HL-60 (cell line): ENCODE results near the gene IRF8.

Experiments used
- DNase-seq, 2 experiments: peaks; one replicate each; pipeline ENCODE4 v3.0.0-alpha.2; 2010 to 2020; ENCODE audit warnings: low read depth in 1 of 2, low spot score in 1 of 2
- H3K27ac ChIP-seq: fragments of 250-450 bp; sonication (Bioruptor Pico); replicated peaks from 2 replicates; pipeline ENCODE4 v1.5.1; 2020; ENCODE audit warnings: mild to moderate bottlenecking, moderate library complexity
- H3K27me3 ChIP-seq: fragments of 250-450 bp; sonication (Bioruptor Pico); 2 replicates; pipeline ENCODE4 v1.5.1; 2021; ENCODE audit warnings: mild to moderate bottlenecking, moderate library complexity; ENCODE audit not compliant: insufficient read depth, poor library complexity, severe bottlenecking
- H3K4me3 ChIP-seq: replicated peaks from 2 replicates; pipeline ENCODE4 v1.5.1; 2011; ENCODE audit warnings: mild to moderate bottlenecking, control low read depth, low read length; ENCODE audit not compliant: insufficient read depth
- CTCF ChIP-seq: IDR thresholded peaks from one replicate; pipeline ENCODE4 v1.5.1; 2011; ENCODE audit warnings: low read length, control low read depth, inconsistent platforms; ENCODE audit not compliant: insufficient read depth
- GABPA ChIP-seq: IDR thresholded peaks from 2 replicates; pipeline ENCODE4 v1.6.1; 2012; ENCODE audit warnings: low read depth
- POLR2AphosphoS5 ChIP-seq: IDR thresholded peaks from 2 replicates; pipeline ENCODE4 v1.6.1; 2012; ENCODE audit warnings: low read depth
- SPI1 ChIP-seq: IDR thresholded peaks from 2 replicates; pipeline ENCODE4 v1.6.1; 2012; ENCODE audit warnings: low read depth, mild to moderate bottlenecking, borderline replicate concordance
- TF ChIP-seq, protein P1 (sequence below): IDR thresholded peaks from 2 replicates; pipeline ENCODE4 v1.6.1; 2012; ENCODE audit warnings: low read depth; ENCODE audit not compliant: insufficient replicate concordance

IRF8 gene

GRCh38 chr16:85919271-85920267 lies 20.6 kb downstream of the IRF8 start:
- H3K27me3 ChIP-seq, result no peaks in the 10 kb centered on the region
- TF ChIP-seq SPI1 (no peak), CTCF (no peak), POLR2AphosphoS5 (no peak), GABPA (no peak)
- TF ChIP-seq, protein P1, sequence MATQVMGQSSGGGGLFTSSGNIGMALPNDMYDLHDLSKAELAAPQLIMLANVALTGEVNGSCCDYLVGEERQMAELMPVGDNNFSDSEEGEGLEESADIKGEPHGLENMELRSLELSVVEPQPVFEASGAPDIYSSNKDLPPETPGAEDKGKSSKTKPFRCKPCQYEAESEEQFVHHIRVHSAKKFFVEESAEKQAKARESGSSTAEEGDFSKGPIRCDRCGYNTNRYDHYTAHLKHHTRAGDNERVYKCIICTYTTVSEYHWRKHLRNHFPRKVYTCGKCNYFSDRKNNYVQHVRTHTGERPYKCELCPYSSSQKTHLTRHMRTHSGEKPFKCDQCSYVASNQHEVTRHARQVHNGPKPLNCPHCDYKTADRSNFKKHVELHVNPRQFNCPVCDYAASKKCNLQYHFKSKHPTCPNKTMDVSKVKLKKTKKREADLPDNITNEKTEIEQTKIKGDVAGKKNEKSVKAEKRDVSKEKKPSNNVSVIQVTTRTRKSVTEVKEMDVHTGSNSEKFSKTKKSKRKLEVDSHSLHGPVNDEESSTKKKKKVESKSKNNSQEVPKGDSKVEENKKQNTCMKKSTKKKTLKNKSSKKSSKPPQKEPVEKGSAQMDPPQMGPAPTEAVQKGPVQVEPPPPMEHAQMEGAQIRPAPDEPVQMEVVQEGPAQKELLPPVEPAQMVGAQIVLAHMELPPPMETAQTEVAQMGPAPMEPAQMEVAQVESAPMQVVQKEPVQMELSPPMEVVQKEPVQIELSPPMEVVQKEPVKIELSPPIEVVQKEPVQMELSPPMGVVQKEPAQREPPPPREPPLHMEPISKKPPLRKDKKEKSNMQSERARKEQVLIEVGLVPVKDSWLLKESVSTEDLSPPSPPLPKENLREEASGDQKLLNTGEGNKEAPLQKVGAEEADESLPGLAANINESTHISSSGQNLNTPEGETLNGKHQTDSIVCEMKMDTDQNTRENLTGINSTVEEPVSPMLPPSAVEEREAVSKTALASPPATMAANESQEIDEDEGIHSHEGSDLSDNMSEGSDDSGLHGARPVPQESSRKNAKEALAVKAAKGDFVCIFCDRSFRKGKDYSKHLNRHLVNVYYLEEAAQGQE, result no peak
- no peak for DNase-seq
- no peak overlapping the region for H3K4me3 ChIP-seq
- H3K27ac ChIP-seq, result no peak overlapping the region

DNA sequence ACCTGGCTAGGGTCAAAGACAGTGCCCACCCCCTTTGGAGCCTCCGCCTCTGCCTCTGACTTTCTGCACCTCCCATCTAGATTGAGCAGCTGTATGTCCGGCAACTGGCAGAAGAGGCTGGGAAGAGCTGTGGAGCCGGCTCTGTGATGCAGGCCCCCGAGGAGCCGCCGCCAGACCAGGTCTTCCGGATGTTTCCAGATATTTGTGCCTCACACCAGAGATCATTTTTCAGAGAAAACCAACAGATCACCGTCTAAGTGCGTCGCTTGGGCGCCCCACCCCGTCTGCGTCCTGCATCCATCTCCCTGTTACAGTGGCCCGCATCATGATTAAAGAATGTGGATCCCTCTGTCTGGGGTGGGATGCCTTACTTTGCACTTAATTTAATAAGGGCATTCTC lies 22.1 kb downstream of the IRF8 start:
- TF ChIP-seq SPI1 (no peak), POLR2AphosphoS5 (no peak), CTCF (no peak), GABPA (no peak)
- TF ChIP-seq, protein P1, result no peak
- Histone ChIP-seq H3K27me3 (no peaks in the 10 kb centered on the region), H3K27ac (no peak overlapping the region), H3K4me3 (no peak overlapping the region)
- DNase-seq, result no peak

DNA sequence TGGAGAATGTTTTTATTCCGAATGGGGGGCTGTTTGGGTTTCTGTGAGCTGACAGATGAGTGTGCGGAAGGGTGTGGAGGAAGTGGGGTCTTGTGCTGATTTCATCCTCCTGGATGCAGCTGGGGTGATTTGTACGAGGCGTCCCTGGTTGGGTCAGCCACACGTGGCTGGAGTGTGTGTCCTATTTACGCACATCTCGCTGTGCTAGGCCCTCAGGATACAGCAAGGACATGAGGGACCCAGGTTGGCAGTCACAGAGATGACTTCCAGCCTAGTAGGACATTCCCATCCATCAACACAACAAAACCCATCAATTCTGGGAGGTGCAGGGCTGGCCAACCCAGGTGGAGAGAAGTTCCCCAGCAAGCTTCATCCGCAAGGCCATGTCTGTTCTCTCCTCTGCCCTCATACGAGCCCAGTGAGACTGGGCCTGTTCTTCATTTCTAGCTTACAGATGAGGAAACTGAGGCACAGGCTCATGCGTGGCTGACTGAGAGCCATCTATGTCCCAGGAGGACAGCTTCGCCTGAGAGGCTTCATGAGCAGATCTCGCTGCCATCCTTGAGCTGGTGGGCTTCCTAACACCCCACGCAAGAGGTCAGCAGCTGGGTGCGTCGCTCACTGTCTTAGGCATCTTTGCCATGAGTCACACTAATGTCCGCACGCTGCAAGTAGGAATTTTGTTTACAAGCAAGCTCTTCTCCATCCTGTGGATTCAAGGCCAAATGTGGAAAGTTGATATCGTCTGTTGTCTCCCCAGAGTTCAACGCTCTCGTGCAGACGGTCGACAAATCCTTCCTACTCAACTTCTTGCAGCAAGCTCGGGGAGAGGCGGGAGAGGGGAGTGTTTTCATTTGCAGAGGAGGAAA lies 24.4 kb downstream of the IRF8 start:
- no peak overlapping the region for H3K27ac ChIP-seq
- DNase-seq, result no peak

More for the DNA sequence above, 24.4 kb downstream of the IRF8 start:
- H3K4me3 ChIP-seq, result no peak overlapping the region
- TF ChIP-seq SPI1, result no peak
- TF ChIP-seq, protein P1, result no peak
- no peak for TF ChIP-seq POLR2AphosphoS5
- TF ChIP-seq CTCF, result no peak
- no peak for TF ChIP-seq GABPA
- no peaks in the 10 kb centered on the region for H3K27me3 ChIP-seq
